Measurements from ENCODE around the gene PAH. TPM values are rescaled to one million over a fixed set of nuclear protein-coding genes. Genes with fewer than 3 reads are reported as not detected.

Gene PAH
- total RNA-seq, 1 donor from 2014 or later, result not detected

GRCh38 chr12:102814691-102815367, 102.2 kb downstream of the PAH start:
- Mint-ChIP-seq H3K27ac (no peak overlapping the region), H3K4me3 (no peak overlapping the region), H3K36me3 (no peaks in the 10 kb centered on the region), H3K4me1 (no peaks in the 10 kb centered on the region), H3K9me3 (no peaks in the 10 kb centered on the region), H3K27me3 (ENCODE audit: low read depth) (peaks cover 36% of the 10 kb centered on the region)
- TF ChIP-seq CTCF (IDR thresholded peaks at IDR 0.05; ENCODE audit: unreplicated experiment), result no peak
- DNase-seq (ENCODE audit: low spot score in 2 of 2, unreplicated experiment in 2 of 2), result no peak

- H3K27ac Mint-ChIP-seq, result no peak overlapping the region
- no peaks in the 10 kb centered on the region for H3K4me1 Mint-ChIP-seq
- H3K36me3 Mint-ChIP-seq, result no peaks in the 10 kb centered on the region
- TF ChIP-seq CTCF (IDR thresholded peaks at IDR 0.05; ENCODE audit: unreplicated experiment), result no peak
- H3K27me3 Mint-ChIP-seq (ENCODE audit: low read depth), result peaks cover 30% of the 10 kb centered on the region
- no peak for DNase-seq (ENCODE audit: low spot score in 2 of 2, unreplicated experiment in 2 of 2)
- H3K4me3 Mint-ChIP-seq, result no peak overlapping the region
- no peaks in the 10 kb centered on the region for H3K9me3 Mint-ChIP-seq
Observed at GRCh38 chr12:102812344-102812743, 104.7 kb downstream of the PAH start.

GRCh38 chr12:102811110-102811737, 105.8 kb downstream of the PAH start:
- H3K4me3 Mint-ChIP-seq, result no peak overlapping the region
- H3K36me3 Mint-ChIP-seq, result no peaks in the 10 kb centered on the region
- H3K9me3 Mint-ChIP-seq, result no peaks in the 10 kb centered on the region
- no peak overlapping the region for H3K27ac Mint-ChIP-seq
- no peaks in the 10 kb centered on the region for H3K4me1 Mint-ChIP-seq
- TF ChIP-seq CTCF (IDR thresholded peaks at IDR 0.05; ENCODE audit: unreplicated experiment), result peak; percentile 54
- H3K27me3 Mint-ChIP-seq (ENCODE audit: low read depth), result peaks cover 30% of the 10 kb centered on the region
- peak in 1 of 2 experiments; percentile 68 for DNase-seq (ENCODE audit: low spot score in 2 of 2, unreplicated experiment in 2 of 2)

GRCh38 chr12:102808412-102808811, 108.6 kb downstream of the PAH start:
- H3K36me3 Mint-ChIP-seq, result no peaks in the 10 kb centered on the region
- H3K4me1 Mint-ChIP-seq, result no peaks in the 10 kb centered on the region
- no peaks in the 10 kb centered on the region for H3K9me3 Mint-ChIP-seq
- H3K27me3 Mint-ChIP-seq (ENCODE audit: low read depth), result peaks cover 18% of the 10 kb centered on the region
- H3K4me3 Mint-ChIP-seq, result no peak overlapping the region
- TF ChIP-seq CTCF (IDR thresholded peaks at IDR 0.05; ENCODE audit: unreplicated experiment), result no peak
- DNase-seq (ENCODE audit: low spot score in 2 of 2, unreplicated experiment in 2 of 2), result no peak
- no peak overlapping the region for H3K27ac Mint-ChIP-seq

GRCh38 chr12:102806592-102806991, 110.5 kb downstream of the PAH start:
- no peaks in the 10 kb centered on the region for H3K4me1 Mint-ChIP-seq
- H3K27ac Mint-ChIP-seq, result no peak overlapping the region
- no peak for TF ChIP-seq CTCF (IDR thresholded peaks at IDR 0.05; ENCODE audit: unreplicated experiment)
- DNase-seq (ENCODE audit: low spot score in 2 of 2, unreplicated experiment in 2 of 2), result no peak
- no peaks in the 10 kb centered on the region for H3K36me3 Mint-ChIP-seq
- H3K4me3 Mint-ChIP-seq, result no peak overlapping the region
- no peaks in the 10 kb centered on the region for H3K9me3 Mint-ChIP-seq
- H3K27me3 Mint-ChIP-seq (ENCODE audit: low read depth), result peaks cover 4% of the 10 kb centered on the region

Measured in mesothelial cell of epicardium (in vitro differentiated cells).